ENCODE results near the gene TULP4.
"Not testable (repeated sequence)": the region's sequence is repeated elsewhere in the genome, so short reads cannot be mapped to it uniquely, and the experiment has no call there.

The TULP4 gene

DNA sequence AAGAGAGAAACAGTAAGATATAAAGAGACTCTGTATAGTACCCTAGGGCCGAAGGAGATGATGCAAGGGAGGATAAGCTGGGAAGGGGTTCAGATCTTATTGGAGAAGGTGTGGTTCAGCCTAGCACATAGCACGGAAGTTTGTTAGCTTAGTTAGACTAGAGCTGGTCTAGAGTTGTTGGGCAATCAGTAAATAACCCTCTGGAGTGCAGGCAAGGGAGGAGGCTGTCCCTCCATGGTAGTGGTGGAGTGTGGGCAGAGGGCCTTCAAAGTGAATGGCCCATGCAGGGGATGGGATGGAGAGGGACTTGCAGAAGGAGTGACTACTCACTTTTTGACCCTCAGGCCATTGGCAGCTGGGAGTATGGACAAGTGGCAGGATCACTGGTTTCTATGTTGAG, 20.0 kb downstream of the TULP4 start:
- DNase-seq = no peak

GRCh38 chr6:158333094-158333493, 20.8 kb downstream of the TULP4 start:
- no peak for DNase-seq

DNA sequence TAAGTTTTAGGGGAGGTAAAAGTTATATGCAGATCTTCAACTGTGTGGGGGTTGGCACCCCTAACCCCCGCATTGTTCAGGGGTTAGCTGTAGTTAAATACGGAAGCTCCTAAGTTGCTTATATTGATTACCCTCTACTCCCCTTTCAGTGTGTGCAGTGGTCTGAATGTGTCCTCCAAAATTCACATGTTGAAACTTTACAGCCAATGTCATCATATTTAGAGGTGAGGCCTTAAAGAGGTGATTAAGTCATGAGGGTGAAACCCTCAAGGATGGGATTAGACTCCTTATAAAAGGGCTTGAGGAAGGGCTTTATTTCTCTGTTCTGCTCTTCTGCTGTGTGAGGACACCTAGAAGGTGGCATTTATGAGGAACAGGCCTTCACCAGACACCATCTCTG, 22.3 kb downstream of the TULP4 start:
- DNase-seq = no peak

- DNase-seq = no peak
Observed at GRCh38 chr6:158337332-158337731, 25.1 kb downstream of the TULP4 start.

- DNase-seq = no peak
Observed at GRCh38 chr6:158338311-158339112, 26.2 kb downstream of the TULP4 start.

DNA sequence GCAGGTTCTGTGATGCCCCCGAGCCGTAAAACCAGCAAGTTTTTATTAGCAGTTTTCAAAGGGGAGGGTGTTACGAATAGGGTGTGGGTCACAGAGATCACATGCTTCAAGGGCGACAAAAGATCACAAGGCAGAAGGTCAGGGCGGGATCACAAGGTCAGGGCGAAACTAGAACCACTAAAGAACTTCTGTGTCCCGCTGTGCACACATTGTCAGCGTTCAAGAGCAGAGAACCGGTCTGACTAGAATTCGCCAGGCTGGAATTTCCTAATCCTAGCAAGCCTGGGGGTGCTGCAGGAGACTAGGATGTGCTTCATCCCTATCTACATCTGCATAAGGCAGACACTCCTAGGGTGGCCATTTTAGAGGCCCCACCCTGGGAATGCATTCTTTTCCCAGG, 26.9 kb downstream of the TULP4 start:
- not testable (repeated sequence) for DNase-seq

DNA sequence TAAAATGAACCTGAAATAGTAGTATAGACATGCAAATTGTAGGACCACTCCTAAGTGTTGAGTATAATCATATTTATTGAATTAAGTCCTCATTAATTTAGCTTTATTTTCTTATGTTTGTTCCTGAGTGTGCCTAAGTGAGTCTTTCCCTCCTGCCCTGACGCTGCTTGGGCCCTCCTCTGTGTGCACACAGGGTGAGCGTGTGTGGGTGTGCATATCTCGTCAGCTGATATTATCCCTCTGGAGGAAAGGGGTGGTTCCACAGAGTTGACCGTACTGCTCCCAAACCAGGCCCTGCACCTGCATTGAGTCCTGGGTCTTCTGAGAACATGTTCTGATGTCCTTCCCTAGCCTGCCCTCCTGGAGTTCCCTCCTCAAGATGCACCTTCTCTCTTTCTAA, 28.0 kb downstream of the TULP4 start:
- no peak for DNase-seq

GRCh38 chr6:158344534-158344933, 32.3 kb downstream of the TULP4 start:
- DNase-seq = no peak

DNA sequence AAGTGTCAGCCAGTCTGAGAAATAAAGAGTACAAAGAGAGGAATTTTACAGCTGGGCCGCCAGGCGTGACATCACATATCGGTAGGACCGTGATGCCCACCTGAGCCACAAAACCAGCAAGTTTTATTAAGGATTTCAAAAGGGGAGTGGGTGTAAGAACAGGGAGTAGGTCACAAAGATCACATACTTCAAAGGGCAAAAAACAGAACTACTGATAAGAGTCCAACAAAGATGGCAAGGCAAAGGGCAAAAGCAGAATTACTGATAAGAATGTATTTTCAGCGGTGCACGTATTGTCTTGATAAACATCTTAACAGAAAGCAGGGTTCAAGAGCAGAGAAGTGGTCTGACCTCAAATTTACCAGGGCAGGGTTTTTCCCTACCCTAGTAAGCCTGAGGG, 33.2 kb downstream of the TULP4 start:
- not testable (repeated sequence) for DNase-seq

DNA sequence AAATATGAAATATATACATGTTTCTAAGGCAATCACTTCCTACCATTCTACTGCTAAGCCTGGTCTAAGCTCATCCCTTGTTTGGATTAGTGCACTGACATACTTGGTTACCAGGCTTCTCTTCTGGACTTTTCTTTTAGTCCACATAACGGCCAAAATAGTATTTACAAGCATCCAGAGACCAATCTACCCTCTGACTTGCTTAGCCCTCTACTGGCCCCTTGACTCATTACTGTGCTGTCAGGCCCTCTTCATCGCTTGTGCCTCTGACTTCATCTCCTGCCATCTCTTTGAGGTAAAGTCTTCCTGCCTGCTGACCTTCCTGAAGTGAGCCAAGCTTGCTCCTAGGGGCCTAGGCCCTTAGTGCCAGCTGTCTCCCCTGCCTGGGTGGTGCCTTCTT, 35.1 kb downstream of the TULP4 start:
- no peak for DNase-seq

- DNase-seq = not testable (repeated sequence)
Observed at GRCh38 chr6:158348737-158349504, 36.7 kb downstream of the TULP4 start.

DNA sequence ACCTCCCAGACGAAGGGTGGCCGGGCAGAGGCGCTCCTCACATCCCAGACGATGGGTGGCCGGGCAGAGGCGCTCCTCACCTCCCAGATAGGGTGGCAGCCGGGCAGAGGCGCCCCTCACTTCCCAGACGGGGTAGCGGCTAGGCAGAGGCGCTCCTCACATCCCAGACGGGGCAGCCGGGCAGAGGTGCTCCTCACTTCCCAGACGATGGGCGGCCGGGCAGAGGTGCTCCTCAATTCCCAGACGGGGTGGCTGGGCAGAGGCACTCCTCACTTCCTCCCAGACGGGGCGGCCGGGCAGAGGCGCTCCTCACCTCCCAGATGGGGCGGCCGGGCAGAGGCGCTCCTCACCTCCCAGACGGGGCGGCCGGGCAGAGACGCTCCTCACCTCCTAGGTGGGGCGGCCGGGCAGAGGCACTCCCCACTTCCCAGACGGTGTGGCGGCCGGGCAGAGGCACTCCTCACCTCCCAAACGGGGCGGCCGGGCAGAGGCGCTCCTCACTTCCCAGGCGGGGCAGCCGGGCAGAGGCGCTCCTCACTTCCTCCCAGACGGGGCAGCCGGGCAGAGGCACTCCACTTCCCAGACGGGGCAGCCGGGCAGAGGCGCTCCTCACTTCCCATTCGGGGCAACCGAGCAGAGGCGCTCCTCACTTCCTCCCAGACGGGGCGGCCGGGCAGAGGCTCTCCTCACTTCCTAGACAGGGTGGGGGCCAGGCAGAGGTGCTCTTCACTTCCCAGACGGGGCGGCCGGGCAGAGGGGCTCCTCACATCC, 37.4 kb downstream of the TULP4 start:
- DNase-seq = not testable (repeated sequence)

DNA sequence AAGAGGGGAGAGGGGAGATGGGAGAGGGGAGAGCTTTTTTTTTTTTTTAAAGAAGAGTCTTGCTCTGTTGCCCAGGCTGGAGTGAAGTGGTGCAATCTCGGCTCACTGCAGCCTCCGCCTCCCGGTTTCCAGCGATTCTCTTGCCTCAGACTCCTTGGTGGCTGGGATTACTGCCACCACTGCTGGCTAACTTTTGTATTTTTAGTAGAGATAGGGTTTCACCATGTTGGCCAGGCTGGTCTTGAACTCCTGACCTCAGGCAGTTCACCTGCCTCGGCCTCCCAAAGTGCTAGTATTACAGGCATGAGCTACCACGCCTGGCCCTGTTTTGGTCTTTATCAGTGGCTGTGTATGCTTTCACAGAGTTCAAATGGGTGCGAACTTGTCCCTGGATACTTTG, 38.5 kb downstream of the TULP4 start:
- not testable (repeated sequence) for DNase-seq

DNA sequence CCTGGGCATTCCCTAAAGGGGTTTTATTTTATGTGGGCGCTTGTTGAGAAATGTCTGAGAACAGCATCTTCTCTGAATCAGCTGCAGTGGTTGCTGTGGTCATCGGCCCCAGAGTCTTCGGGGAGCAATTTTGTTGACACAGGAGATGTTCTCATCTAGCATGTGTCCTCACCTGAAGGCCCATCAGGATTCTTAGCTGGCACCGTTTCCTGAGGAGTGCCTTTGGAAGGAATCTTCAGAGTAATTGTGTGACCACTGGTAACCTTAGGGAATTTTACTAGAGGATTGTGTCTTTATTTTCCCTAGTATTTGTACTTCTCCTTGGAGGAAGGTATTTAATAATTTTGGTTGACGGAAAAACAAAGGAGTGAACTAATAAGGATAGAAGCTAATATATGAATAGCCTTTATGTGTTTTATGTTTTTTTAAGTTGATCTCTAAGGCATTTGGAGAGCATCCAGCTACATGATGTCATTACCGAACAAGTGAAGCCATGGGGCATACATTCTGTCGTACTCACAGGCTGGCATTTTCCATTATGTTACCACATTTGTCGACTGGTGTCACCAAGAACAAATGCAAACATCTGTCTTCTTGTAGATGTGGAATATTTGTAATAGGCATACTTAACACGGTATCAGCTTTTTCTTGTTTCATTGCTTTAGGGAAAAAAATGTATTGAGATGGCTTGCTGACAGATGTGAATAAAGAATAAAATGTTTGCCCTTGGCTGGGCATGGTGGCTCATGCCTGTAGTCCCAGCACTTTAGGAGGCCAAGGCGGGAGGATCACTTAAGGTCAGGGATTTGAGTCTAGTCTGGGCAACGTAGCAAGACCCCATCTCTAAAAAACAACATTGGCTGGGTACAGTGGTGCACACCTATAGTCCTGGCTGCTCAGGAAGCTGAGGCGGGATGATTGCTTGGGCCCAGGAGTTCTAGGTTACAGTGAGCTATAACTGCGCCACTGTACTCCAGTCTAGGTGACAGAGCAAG, 41.9 kb downstream of the TULP4 start:
- DNase-seq = no peak

- no peak for DNase-seq
Observed at GRCh38 chr6:158356586-158357546, 44.6 kb downstream of the TULP4 start.

DNA sequence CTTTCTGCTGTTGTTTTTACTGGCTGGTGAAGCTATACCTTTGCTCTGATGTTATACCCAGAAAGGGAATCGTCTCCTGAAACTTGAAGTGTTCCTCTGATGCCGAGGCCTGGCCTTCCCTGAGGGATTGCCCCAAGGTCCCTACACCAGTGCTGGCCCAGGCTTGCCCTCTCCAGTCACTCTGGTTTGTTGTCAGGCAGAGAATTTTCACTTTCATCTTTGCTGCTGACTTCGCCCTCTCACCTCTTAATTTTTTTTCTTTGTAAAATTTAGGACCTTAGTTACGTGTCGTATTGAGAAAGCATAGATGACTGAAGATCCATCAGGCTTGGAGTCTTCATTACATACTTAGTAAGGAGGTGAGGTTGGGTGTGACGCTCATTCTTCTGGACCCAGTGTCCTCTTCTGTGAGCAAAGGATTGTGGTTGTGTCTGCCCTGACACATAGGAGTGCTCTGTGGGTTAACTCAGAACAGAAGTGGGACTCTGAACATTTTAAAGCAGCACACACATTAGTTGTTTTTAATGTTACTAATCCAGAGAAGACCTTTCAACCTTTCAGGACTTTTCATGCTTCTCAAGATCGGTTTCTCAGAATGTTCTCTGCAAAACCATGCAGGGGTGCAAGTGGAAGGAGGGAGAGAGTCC, 45.4 kb downstream of the TULP4 start:
- DNase-seq = no peak

GRCh38 chr6:158358450-158359077, 46.3 kb downstream of the TULP4 start:
- DNase-seq = no peak

- no peak for DNase-seq
Observed at GRCh38 chr6:158361068-158361467, 48.8 kb downstream of the TULP4 start.

DNA sequence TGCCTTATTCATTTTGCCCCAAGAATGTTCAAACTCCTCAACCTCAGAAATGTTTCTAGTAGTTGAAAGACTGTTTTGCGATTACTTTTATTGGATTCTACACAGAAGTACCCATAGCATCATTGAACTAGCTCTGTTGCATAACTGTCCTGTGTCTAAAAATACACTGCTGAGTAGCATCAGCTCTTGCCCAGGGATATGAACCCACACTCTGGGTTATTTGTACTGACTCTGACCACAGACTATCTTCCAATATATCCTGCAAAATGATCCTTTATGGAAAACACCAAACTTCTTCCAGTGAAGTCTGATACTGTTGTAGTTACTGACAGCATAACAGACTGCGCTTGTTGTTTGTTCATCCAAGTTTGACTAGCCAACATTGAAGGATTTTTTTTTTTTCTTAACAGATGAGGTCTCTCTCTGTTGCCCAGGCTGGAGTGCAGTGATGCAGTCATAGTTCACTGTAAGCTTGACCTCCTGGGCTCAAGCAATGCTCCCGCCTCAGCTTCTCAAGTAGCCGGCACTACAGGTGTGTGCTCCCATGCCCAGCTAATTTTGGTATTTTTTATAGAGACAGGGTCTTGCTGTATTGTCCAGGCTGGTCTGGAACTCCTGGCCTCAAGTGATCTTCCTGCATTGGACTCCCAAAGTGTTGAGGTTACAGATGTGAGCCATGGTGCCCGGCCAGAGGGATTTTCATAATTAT, 49.9 kb downstream of the TULP4 start:
- DNase-seq = no peak

Data from 8988T (cell line).